GM21367 (cell line): Measurements from ENCODE around the gene RCOR2.
"Not testable (repeated sequence)": the region's sequence is repeated elsewhere in the genome, so short reads cannot be mapped to it uniquely, and the experiment has no call there.

Experiments
- ATAC-seq: cut with Tn5 transposase; IDR thresholded peaks from one replicate; pipeline ENCODE4 v1.9.1; 2021; ENCODE audit not compliant: unreplicated experiment

RCOR2 gene

DNA sequence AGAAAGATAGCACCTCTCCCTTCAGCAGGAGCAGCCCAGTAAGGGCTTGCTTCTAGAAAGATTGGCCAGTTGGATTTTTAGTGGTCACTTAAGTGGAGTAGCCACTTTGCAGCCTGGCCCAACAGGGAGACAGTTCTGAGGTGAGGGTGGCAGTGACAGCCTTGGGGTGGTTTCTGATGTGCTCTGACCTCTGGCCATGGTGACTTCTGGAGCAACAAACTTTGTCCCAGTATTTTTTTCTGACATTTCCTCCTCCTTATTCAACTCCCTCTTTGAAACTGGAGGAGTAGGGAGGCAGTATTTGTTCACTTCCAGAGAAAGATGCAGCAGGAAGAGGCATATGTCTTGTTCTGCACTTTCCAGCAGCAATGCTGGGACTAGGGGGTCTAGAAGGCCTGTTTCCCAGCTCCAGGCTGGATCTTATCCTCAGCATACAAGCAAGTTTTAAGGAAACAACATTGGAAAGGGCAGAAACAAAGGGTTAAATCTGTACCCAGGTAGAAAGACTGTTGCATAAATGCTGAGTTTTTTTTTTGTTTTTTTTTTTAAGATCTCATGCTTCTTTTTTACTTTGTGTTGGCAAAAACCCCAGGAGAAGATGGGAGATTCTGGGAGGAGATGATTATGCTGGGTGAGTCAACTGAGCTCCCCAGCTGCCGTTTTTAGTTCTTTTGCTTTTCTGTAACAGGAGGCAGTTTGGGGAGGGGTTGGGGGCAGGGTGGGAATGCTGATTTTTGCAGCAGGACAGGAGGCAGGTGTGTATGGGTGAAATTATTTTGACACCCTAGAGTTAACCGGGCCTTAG is 37.2 kb downstream of the RCOR2 start:
- no peak for ATAC-seq

DNA sequence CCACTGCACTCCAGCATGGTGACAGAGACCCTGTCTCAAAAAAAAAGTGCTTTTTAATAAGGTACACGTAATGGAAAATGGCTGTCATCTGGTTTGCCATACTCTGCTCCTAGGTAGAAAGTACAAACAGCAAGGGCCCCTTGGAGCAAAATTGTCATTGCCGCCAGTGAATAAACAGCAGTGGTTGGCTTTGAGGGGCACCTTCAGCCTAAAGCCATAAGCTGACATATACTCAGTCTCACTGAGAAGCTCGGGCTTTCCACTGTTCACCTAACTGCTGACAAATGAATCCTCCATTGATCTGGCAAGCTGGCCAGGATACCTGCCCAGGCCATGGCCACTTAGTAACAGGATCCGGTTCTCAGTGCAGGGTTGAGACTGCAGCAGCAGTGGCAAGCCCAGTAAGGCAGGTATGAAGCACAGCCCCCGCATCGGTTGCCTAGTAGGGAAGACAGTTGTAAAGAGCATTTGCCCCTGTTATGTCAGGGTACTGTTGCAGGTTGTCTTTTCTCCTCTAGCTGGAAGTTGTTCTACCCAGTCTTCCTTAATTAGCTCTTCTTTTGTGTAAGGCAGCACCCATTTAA is 39.2 kb downstream of the RCOR2 start:
- ATAC-seq = no peak

DNA sequence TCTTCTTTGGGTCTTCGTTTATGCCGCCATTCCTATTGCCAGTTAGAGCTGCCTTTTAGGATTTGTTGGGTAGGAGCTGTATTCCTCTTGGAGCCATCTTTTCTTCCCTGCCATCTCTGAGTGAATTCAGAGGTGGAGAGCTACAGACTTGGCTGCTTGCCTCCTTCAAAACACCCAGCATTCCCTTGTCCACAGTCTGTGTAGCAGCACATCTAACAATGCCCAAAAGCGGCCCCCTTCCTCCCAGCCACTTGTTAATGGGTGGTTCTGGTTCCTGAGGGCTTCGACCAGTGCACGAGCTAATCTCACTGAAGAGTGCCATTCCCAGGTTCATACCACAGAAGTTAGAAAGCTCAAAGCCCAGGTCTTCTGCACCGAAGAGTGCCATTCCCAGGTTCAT is 40.3 kb downstream of the RCOR2 start:
- ATAC-seq = no peak

DNA sequence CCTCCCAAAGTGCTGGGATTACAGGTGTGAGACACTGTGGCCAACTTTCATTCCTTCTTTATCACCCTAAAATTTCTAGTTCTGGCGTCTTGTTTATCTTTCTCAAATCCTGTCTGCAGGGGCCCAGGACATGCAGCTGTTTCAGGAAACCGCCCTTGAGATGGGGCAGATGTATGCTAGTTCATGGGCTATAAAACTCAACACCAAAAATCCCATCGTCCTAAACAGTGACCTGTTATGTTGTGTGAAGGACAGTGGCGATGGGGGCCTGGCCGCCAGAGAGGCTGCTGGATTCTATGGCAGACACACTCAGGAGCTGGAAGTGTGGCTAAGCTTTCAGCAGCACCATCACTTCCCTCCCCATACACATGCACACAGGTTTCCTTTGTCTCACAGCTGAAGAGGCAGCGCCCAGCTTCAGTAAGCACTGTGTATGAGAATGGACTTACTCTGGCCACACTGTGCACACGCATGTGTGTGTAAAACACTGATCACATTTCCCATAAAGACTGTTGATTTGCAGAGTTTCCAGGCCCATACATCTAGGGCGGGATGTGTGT is 41.4 kb downstream of the RCOR2 start:
- no peak for ATAC-seq

DNA sequence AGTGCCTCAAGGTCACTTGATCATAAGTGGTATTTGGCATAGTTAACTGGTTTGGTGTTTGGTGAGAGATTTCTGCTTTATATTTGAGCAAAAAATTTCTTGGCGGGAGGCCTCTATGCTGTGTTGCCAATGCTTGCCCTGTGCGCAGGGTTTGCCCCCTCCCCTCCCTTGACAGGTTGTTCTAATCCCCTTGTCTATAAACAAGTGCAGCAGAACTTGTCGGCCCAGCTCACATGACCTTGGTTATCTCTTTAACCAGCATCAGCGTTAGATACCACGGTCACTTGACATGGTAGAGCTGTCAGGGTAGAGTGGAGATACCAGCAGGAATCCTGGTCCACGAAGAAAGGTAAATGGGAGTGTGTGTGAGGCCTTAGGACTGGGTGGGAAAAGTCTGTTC is 42.5 kb downstream of the RCOR2 start:
- no peak for ATAC-seq

DNA sequence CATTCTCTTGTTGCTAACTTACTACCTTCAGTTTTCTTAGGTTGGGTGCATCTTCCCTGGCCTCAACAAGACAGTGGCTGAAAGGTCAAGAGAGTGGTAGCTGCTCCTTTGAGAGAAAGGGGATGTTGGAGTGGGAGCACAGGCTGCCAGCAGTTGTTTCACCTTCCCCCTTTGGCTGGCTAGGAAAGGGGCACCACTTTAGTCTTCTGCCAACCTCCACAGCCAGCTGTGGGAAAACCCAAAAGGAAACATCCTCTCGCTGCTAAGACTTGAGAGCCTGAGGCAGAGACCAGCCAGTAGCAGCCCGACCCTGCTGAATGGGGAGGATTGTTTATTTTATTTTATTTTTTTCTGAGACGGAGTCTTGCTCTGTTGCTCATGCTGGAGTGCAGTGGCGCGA is 43.7 kb downstream of the RCOR2 start:
- ATAC-seq = no peak

DNA sequence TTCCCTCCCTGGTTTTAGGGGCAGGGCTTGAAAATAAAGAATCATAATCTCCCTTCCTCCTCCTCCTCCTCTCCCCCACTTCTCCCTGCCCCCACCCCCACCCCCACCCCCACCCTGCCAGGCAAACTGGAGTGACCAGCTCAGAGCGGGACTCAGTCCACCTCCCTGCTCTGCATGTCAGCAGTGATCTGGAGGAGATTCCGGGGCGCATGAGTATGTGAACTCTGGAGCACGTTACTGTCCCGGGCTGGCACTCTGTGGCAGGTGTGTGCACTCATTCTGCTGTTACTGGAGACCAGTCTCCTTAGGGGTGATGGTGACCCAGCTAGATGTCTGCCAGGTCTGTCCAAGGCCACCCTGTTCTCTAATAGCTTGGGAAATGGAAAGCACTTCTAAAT is 44.2 kb downstream of the RCOR2 start:
- ATAC-seq = no peak

DNA sequence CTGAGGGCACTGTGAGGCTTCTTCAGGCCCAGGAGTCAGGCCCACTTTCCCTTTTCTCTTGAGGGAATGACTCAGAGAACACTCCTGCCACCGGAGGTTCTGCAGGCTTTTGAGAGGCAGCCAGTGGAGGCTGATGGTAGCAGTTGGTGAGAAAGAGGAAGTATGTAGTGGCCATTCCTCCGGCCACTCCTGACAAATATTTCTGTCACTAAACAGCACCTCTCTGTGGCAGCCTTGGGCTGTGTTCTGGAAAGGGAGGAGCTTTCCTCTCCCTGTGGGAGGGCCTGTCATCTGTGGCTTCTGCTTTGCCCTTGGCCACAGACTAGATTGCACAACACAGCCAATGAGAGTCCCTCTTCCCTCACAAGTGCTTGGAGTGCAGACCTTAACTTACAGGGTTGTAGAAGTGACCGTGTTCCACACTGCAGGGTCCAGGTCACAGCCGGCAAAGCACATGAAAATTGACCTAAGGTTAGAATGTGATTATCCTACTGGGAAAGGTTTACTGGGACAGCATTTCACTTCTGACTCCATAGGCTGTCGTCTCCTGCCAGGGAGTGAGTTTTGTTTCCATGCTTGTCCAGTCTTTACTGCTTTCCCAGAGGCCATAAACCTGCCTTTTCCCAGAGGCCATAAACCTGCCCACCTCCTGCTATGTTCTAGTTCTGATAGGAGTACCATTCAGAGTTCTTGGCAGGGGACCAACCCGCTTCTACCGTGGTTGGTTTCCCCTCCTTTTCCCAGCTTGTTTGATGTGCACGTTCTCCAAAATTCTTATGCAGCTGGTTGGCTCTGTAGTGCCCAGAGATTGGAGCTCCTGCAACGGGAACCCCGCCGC is 44.8 kb downstream of the RCOR2 start:
- ATAC-seq = peak; percentile 76

DNA sequence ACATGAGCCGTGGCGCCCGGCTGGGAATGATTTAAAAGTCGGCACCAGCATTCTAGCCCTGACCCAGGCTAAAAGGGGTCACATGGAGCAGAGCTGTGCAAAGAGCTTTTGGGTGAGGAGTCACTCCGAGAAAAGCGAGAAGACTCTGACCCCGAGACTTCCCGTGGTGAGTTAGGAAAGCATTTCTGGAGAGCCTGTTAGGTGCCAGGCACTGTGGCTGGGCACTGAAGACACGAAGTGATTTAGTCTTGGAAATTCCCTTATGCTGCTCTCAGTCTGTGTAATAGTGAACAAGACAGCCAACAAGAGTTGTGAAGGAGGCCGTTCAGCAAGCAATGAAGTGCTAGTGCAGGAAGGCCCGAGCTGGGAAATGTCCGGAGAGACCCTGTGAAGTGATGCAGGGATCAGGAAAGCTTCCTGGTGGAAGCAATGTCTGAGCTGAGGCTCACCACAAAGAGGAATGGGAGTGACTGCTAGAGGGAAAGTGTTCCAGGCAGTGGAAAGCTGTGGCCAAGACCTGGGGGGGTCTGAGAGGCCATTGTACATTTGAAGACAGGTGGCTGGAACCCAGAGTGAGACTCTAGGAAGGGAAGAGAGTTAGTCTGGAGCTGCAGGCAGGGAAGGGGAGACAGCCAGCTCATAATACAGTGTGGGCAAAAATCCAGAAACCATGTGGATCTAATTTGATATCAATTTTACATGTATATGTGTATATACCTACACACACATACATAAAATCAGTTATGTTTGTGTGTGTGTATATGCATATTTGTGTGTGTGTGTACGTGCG is 46.4 kb downstream of the RCOR2 start:
- ATAC-seq = no peak

DNA sequence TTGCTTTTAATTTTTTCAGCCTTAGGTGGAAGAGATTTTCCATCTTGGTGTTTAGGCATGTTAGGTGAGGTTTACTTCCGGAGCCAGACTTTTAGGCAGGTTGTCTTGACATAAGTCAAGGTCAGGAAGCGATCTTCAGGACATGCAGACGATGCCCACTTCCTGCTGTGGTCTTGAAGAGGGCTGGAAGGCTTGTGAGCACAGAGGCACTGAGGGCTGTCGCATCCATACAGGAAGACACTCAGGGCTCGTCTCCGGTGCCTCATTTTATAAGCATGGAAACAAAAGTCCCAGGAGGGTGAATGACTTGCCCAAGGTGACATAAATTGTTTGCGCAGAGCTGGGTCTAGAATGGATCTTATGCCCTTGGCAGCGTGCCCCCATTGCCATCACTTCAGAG is 47.3 kb downstream of the RCOR2 start:
- ATAC-seq = no peak

DNA sequence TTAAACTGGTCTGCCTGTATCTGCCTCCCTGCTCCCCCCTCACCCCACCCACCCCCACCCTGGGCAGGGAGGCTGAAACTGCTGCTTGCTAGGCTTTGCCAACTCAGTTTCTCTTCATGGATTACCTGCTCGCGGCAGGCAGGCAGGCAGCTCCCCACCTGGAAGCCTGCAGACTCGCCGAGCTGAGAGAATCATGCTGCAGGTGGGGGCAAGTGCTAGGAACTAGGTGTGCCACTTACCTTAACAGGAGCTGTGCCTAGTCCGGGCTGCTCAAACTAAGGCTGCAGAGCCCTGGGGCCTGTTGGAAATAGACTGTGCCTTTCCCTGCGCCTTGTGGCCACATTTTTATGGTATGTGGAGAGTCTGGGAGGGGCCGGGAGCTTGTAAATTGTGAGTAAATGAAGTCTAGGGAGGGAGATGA is 47.8 kb downstream of the RCOR2 start:
- ATAC-seq = no peak

DNA sequence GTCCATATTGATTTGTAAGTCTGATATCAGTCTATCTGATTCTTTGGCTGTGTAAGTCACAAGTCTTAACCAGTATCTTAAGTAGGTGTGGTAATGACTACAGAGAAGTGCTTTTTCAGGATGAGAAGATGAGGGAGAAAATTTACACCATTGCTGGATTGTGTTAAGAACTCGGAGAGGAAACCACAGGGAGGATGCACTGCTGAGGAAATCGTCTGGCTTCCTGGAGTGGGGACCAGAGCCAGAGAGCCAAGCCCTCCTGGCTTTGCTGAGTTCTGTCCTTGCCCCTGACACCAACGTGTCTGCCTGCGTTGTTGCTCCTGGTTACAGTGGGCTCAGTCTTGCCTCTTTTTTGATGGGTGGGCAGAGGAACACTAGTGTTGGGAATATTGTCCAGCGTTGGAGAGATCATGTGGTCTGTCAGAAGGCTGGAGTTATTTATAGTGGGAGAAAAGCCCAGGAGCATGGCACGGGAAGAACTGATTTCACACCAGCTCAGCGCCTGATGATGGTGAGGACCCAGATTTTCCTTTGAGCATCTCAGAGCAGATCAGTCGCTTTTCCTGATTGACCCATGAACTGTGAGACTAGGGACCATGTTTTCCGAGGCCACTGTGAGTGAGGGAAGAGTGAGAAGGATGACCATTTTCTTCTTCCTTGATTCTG is 48.4 kb downstream of the RCOR2 start:
- no peak for ATAC-seq

DNA sequence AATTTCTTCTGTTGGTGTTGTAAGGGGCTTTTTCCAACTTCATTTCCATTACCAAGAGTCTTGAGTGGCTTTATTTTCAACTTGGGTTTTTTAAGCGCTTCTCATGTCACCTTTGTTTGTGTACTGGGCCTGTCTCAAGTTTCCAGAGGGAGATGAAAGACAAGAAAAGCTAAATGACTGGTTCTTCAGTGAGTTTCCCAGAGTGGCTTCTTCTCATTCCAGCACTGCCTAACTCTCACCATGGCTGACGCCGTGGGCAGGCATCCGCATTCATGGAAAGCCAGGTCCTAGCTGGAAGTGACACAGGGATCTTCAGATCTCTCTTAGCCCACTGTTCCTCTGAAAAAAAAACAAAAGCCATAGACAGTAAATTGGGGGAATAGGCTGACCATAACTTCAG is 49.5 kb downstream of the RCOR2 start:
- ATAC-seq = no peak

DNA sequence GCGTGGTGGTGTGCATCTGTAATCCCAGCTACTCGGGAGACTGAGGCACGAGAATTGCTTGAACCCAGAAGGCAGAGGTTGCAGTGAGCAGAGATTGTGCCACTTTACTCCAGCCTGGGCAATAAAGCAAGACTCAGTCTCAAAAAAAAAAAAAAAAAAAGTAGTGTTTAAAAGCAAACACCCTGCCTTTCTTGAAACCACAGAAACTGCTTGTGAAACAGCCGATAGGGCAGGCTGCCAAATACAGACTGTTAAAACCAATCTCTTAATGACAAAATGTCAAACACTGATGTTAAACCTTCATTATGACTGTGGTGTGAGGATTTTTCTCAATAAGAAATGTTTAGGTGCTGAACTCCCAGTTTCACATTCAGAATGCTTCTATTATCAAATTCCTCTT is 50.8 kb downstream of the RCOR2 start:
- peak; percentile 49 for ATAC-seq

DNA sequence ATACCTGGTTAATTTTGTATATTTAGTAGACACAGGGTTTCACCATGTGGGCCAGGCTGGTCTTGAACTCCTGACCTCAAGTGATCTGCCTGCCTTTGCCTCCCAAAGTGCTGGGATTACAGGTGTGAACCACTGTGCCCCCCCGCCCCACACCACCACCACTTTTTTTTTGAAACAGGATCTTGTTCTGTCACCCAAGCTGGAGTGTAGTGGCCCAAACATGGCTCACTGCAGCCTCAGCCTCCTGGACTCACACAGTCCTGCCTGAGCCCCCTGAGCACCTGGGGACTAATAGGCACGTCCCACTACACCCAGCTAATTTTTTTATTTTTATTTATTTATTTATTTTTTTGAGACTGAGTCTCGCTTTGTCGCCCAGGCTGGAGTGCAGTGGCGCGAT is 53.3 kb downstream of the RCOR2 start:
- not testable (repeated sequence) for ATAC-seq

DNA sequence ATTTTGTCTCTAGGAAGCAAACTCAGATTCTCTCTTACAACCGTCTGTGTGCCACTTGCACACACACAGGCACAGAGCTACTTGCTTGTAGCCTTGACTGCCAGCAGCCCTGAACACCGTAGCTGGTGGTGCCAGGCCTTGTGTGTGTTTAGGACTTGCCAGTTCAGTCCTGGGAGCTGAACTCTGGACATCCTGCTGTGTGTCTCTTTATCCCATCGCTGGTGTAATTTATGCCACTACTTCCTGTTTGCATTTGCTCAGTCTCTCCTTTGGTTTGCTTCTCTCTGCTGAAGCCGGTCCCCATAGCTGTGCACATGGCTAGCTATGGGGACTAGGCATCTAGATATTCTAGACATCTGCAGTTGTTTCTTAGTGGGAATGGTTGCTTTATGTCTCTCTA is 54.0 kb downstream of the RCOR2 start:
- ATAC-seq = no peak
